Measurements from ENCODE around the gene SLC6A13.
"Not testable (repeated sequence)": the region's sequence is repeated elsewhere in the genome, so short reads cannot be mapped to it uniquely, and the experiment has no call there.

The SLC6A13 gene

GRCh38 chr12:263574-263973, 938 bp upstream of the SLC6A13 start:
- no peak for DNase-seq

GRCh38 chr12:262113-262512, 523 bp downstream of the SLC6A13 start:
- no peak for DNase-seq

GRCh38 chr12:257521-258321, 4.9 kb downstream of the SLC6A13 start:
- DNase-seq = no peak

- no peak for DNase-seq
These were observed 5.7 kb downstream of the SLC6A13 start for GRCh38 chr12:256958-257357.

- DNase-seq = no peak
These were observed 6.4 kb downstream of the SLC6A13 start for GRCh38 chr12:256225-256624.

GRCh38 chr12:254912-255311, 7.7 kb downstream of the SLC6A13 start:
- no peak for DNase-seq

- no peak for DNase-seq
These were observed 8.6 kb downstream of the SLC6A13 start for GRCh38 chr12:254039-254438.

- DNase-seq = no peak
These were observed 9.4 kb downstream of the SLC6A13 start for GRCh38 chr12:253116-253831.

GRCh38 chr12:252636-253035, 10.0 kb downstream of the SLC6A13 start:
- no peak for DNase-seq

- no peak for DNase-seq
These were observed 15.4 kb downstream of the SLC6A13 start for GRCh38 chr12:247271-247670.

DNA sequence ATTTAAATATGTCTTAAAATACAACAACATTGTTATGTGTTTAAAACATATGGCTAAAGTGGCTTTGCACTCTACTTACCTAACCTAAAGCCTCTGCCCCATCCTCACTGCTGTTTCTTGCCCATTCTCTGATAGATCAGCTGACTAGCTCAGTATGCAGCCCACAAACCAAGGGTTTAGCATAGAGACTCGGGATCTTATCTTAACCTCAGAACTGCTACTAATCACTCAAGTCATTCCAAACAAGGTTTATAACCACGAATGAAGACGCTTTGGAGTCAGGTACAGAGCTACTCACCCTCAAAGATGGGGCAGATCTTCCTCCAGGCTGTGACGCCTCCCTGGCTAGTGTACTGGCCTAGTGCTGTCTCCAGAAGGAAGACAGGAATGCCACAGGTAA, 19.3 kb downstream of the SLC6A13 start:
- DNase-seq = no peak

DNA sequence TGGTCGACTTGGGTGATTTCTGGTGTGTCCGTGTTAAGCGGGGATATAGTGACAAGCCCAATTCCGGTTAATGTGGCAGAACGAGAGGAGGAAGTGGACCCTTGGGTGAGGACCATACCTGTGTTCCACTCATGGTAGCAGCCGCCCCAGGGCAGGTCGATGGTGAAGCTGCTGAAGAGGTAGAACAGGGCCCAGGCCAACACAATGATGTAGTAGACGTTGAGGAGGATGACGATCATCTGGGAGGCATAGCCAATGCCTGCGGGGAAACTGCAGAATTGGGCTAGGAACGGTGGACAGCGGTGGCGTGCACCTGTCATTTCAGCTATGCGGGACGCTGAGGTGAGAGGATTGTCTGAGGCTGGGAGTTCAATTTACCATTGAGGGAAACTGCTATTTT, 20.1 kb downstream of the SLC6A13 start:
- DNase-seq = no peak

DNA sequence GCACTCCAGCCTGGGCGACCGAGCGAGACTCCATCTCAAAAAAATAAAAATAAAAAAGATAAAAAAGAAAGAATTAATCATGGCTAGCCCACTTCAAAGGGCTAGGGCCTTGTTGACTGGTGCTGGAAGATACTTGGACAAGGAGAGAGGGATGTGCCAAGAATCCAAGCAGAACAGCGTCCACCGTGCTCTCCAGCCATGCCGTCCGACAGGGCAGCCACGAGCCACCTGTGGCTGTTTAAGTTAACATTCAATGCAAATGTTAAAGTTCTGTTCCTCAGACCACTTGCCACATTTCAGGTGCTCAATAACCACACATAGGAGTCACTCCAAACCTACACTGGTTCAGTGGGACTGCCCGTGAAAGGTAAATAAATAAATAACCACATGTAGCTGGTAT, 21.4 kb downstream of the SLC6A13 start:
- no peak for DNase-seq

DNA sequence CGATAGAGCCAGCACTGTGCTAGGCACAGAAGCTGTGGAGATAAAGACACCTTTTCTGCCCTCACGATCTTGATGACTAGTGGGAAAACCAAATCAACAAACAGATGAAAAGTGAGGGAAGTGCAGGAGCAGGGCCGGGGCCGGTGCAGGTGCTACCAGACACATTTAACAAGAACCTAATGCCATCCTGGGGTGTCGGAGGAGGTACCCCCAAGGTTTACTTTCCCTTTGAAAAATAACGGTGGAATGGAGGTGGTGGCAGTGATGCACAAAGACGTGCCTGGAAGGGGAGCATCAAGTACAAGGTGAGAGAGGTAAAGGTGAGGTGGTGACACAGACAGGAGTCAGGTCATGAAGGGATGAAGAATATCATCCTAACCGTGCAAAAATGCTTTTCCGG, 22.1 kb downstream of the SLC6A13 start:
- DNase-seq = no peak

GRCh38 chr12:238736-239398, 23.8 kb downstream of the SLC6A13 start:
- no peak for DNase-seq

- DNase-seq = no peak
These were observed 24.5 kb downstream of the SLC6A13 start for GRCh38 chr12:238116-238515.

DNA sequence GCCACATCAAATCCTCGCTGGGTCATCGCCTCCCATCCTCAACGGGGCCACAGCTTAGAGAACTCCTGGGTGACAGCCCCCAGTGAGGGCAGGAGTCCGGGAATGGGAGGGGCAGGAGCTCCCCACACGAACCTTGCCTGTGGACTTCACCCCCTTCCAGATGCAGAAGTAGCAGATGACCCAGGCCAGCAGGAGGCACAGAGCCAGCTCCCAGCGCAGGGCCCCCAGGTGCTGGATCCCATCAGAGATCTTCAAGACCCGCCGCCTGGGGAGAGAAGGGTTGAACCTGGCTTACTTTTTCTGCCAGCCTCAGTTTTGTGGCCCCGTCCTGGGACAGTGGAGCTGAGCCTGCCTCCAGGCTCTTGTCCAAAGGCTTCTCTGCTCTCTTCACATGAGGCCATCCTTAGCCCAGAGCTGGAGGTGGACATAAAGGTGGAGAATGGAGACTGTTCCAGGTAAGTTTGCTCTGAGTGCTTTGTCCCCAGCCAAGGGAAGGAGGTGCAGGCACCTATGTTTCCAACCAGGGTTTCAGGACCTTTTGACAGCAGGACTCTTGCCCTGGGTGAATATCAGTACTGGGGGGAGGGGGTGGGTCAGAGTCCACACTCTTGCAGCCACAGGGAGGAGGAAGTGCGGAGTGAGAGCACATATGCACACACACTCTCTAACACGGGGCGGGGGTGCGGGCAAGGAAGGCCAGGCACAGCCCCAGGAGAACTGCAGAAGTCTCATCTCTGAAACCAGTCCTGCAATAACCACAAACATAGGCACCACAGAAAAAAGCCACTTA, 25.4 kb downstream of the SLC6A13 start:
- DNase-seq = no peak

GRCh38 chr12:236445-236844, 26.2 kb downstream of the SLC6A13 start:
- DNase-seq = no peak

DNA sequence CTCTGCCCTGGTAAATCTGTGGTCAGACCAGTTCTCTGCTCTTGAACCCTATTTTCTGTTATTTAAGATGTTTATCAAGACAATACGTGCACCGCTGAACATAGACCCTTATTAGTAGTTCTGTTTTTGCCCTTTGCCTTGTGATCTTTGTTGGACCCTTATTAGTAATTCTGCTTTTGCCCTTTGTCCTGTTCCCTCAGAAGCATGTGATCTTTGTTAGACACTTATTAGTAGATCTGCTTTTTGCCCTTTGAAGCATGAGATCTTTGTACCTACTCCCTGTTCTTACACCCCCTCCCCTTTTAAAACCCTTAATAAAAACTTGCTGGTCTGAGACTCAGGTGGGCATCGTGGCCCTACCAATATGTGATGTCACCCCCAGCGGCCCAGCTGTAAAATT, 26.7 kb downstream of the SLC6A13 start:
- not testable (repeated sequence) for DNase-seq

GRCh38 chr12:234891-235415, 27.7 kb downstream of the SLC6A13 start:
- no peak for DNase-seq

DNA sequence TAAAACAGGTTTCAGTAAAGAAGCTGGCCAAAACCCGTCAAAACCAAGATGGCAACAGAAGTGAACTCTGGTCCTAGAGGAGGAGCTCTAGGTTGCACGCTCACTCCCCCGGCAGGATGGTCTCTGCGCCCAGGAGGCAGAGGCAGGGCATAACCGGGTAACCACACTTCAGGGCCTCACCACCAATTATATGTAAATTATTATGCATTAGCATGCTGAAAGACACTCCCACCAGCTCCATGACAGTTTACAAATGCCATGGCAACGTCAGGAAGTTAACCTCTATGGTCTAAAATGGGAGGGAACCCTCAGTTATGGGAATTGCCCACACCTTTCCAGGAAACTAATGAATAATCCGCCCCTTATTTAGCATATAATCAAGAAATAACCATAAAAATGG, 28.6 kb downstream of the SLC6A13 start:
- no peak for DNase-seq

- no peak for DNase-seq
These were observed 29.0 kb downstream of the SLC6A13 start for GRCh38 chr12:233615-233968.
